SW 1271 (cell line): ENCODE results near the gene LRIT1.
A peak's percentile ranks its signal among the peaks of the same experiment; 100 is the strongest.

Experiments used
- DNase-seq, 2 experiments: peaks; one replicate each; lab custom pipeline; 2025; lab: John Stamatoyannopoulos, UW

LRIT1 gene

GRCh38 chr10:84214046-84214572 lies 27.2 kb downstream of the LRIT1 start:
- no peak for DNase-seq

- DNase-seq = no peak
Measured at GRCh38 chr10:84213076-84213475, 28.3 kb downstream of the LRIT1 start.

GRCh38 chr10:84212014-84212413 lies 29.3 kb downstream of the LRIT1 start:
- no peak for DNase-seq

GRCh38 chr10:84211566-84211965 lies 29.8 kb downstream of the LRIT1 start:
- DNase-seq = no peak

GRCh38 chr10:84208023-84208422 lies 33.3 kb downstream of the LRIT1 start:
- DNase-seq = no peak

GRCh38 chr10:84205853-84206525 lies 35.4 kb downstream of the LRIT1 start:
- DNase-seq = no peak

GRCh38 chr10:84205049-84205852 lies 36.1 kb downstream of the LRIT1 start:
- peak in 1 of 2 experiments; percentile 33 for DNase-seq

- DNase-seq = no peak
Measured at GRCh38 chr10:84204610-84205009, 36.7 kb downstream of the LRIT1 start.

- no peak for DNase-seq
Measured at GRCh38 chr10:84204122-84204521, 37.2 kb downstream of the LRIT1 start.

- no peak for DNase-seq
Measured at GRCh38 chr10:84202349-84202748, 39.0 kb downstream of the LRIT1 start.

- no peak for DNase-seq
Measured at GRCh38 chr10:84201682-84202081, 39.7 kb downstream of the LRIT1 start.

- no peak for DNase-seq
Measured at GRCh38 chr10:84201244-84201606, 40.1 kb downstream of the LRIT1 start.

GRCh38 chr10:84200537-84201243 lies 40.7 kb downstream of the LRIT1 start:
- DNase-seq = no peak

- no peak for DNase-seq
Measured at GRCh38 chr10:84198206-84198915, 43.0 kb downstream of the LRIT1 start.

- DNase-seq = no peak
Measured at GRCh38 chr10:84197643-84198042, 43.7 kb downstream of the LRIT1 start.

- no peak for DNase-seq
Measured at GRCh38 chr10:84196941-84197340, 44.4 kb downstream of the LRIT1 start.

GRCh38 chr10:84196083-84196482 lies 45.3 kb downstream of the LRIT1 start:
- DNase-seq = no peak

GRCh38 chr10:84195044-84195830 lies 46.1 kb downstream of the LRIT1 start:
- DNase-seq = no peak

GRCh38 chr10:84194424-84195043 lies 46.8 kb downstream of the LRIT1 start, which contains the start of gene CDHR1:
TSS of gene CDHR1 (plus strand) at chr10:84194537. CDS start at chr10:84194761, 224 bp downstream.
- no peak for DNase-seq

- no peak for DNase-seq
Measured at GRCh38 chr10:84193846-84194423, 47.4 kb downstream of the LRIT1 start.
